GM21423 (cell line): ENCODE measurements around the gene HAT1.

Source experiments
- ATAC-seq: cut with Tn5 transposase; IDR thresholded peaks from one replicate; pipeline ENCODE4 v1.9.1; 2021; ENCODE audit warnings: mild to moderate bottlenecking, moderate library complexity; ENCODE audit not compliant: unreplicated experiment

The HAT1 gene

GRCh38 chr2:172021074-172021931 lies 99.0 kb downstream of the HAT1 start:
- no peak for ATAC-seq

GRCh38 chr2:172021955-172022354 lies 99.7 kb downstream of the HAT1 start:
- ATAC-seq, result no peak

- no peak for ATAC-seq
Observed at GRCh38 chr2:172031536-172031935, 109.3 kb downstream of the HAT1 start.
